Skeletal muscle satellite cell (primary cell): Measurements from ENCODE around the gene SLC35D2.
A peak's percentile ranks its signal among the peaks of the same experiment; 100 is the strongest.
"Not testable (repeated sequence)": the region's sequence is repeated elsewhere in the genome, so short reads cannot be mapped to it uniquely, and the experiment has no call there.

Experiments used
- H3K27me3 ChIP-seq: 2 replicates; pipeline ENCODE4 v1.7.0; 2013; ENCODE audit warnings: low read length; ENCODE audit not compliant: control insufficient read depth, insufficient read depth
- H3K36me3 ChIP-seq: 2 replicates; pipeline ENCODE4 v1.7.0; 2013; ENCODE audit warnings: mild to moderate bottlenecking, control low read depth, low read length; ENCODE audit not compliant: insufficient read depth
- H3K4me1 ChIP-seq: 2 replicates; pipeline ENCODE4 v1.7.0; 2013; ENCODE audit warnings: low read length; ENCODE audit not compliant: control insufficient read depth, insufficient read depth
- H3K4me2 ChIP-seq: 2 replicates; pipeline ENCODE4 v1.7.0; 2013; ENCODE audit warnings: mild to moderate bottlenecking, low read length
- H3K4me3 ChIP-seq: 2 replicates; pipeline ENCODE4 v1.7.0; 2013; ENCODE audit warnings: low read length
- H3K9ac ChIP-seq: 2 replicates; pipeline ENCODE4 v1.7.0; 2013; ENCODE audit warnings: mild to moderate bottlenecking, low read depth, low read length, moderate library complexity
- H3K9me3 ChIP-seq: replicated peaks from 2 replicates; pipeline ENCODE4 v1.7.0; 2013; ENCODE audit warnings: mild to moderate bottlenecking, control low read depth, low read length

SLC35D2 gene

GRCh38 chr9:96344458-96345180 lies 38.9 kb downstream of the SLC35D2 start:
- peaks cover 3% of the 10 kb centered on the region for H3K36me3 ChIP-seq
- peak overlapping the region; percentile 8 for H3K9ac ChIP-seq
- H3K27me3 ChIP-seq = no peaks in the 10 kb centered on the region
- no peaks in the 10 kb centered on the region for H3K9me3 ChIP-seq
- H3K4me3 ChIP-seq = no peak overlapping the region
- peak overlapping the region; percentile 47 for H3K4me2 ChIP-seq
- peaks cover 23% of the 10 kb centered on the region for H3K4me1 ChIP-seq

GRCh38 chr9:96343515-96344360 lies 39.8 kb downstream of the SLC35D2 start:
- H3K36me3 ChIP-seq = peaks cover 3% of the 10 kb centered on the region
- no peak overlapping the region for H3K4me3 ChIP-seq
- H3K4me2 ChIP-seq = peak overlapping the region; percentile 47
- no peaks in the 10 kb centered on the region for H3K27me3 ChIP-seq
- no peaks in the 10 kb centered on the region for H3K9me3 ChIP-seq
- H3K9ac ChIP-seq = peak overlapping the region; percentile 8
- peaks cover 28% of the 10 kb centered on the region for H3K4me1 ChIP-seq

- H3K4me2 ChIP-seq = no peak overlapping the region
- no peaks in the 10 kb centered on the region for H3K27me3 ChIP-seq
- peaks cover 28% of the 10 kb centered on the region for H3K4me1 ChIP-seq
- H3K36me3 ChIP-seq = no peaks in the 10 kb centered on the region
- no peak overlapping the region for H3K9ac ChIP-seq
- no peaks in the 10 kb centered on the region for H3K9me3 ChIP-seq
- H3K4me3 ChIP-seq = no peak overlapping the region
Observed at GRCh38 chr9:96342571-96343245, 40.8 kb downstream of the SLC35D2 start.

GRCh38 chr9:96340707-96341106 lies 42.8 kb downstream of the SLC35D2 start:
- Histone ChIP-seq H3K36me3 (no peaks in the 10 kb centered on the region), H3K4me3 (no peak overlapping the region), H3K4me2 (no peak overlapping the region), H3K9me3 (no peaks in the 10 kb centered on the region), H3K27me3 (no peaks in the 10 kb centered on the region), H3K9ac (no peak overlapping the region), H3K4me1 (peaks cover 28% of the 10 kb centered on the region)

- Histone ChIP-seq H3K36me3 (peaks cover 3% of the 10 kb centered on the region), H3K27me3 (no peaks in the 10 kb centered on the region), H3K4me1 (peaks cover 14% of the 10 kb centered on the region), H3K9ac (no peak overlapping the region), H3K9me3 (no peaks in the 10 kb centered on the region), H3K4me2 (no peak overlapping the region), H3K4me3 (no peak overlapping the region)
Observed at GRCh38 chr9:96338299-96338698, 45.2 kb downstream of the SLC35D2 start.

GRCh38 chr9:96333958-96334357 lies 49.6 kb downstream of the SLC35D2 start:
- no peak overlapping the region for H3K4me3 ChIP-seq
- peaks cover 4% of the 10 kb centered on the region for H3K4me1 ChIP-seq
- H3K9me3 ChIP-seq = no peaks in the 10 kb centered on the region
- no peak overlapping the region for H3K9ac ChIP-seq
- no peak overlapping the region for H3K4me2 ChIP-seq
- peaks cover 3% of the 10 kb centered on the region for H3K36me3 ChIP-seq
- H3K27me3 ChIP-seq = no peaks in the 10 kb centered on the region

- no peaks in the 10 kb centered on the region for H3K27me3 ChIP-seq
- H3K4me3 ChIP-seq = no peak overlapping the region
- H3K4me1 ChIP-seq = peaks cover 4% of the 10 kb centered on the region
- H3K9ac ChIP-seq = no peak overlapping the region
- no peaks in the 10 kb centered on the region for H3K9me3 ChIP-seq
- H3K4me2 ChIP-seq = no peak overlapping the region
- H3K36me3 ChIP-seq = peaks cover 3% of the 10 kb centered on the region
Observed at GRCh38 chr9:96331236-96331947, 52.1 kb downstream of the SLC35D2 start.

- no peaks in the 10 kb centered on the region for H3K27me3 ChIP-seq
- H3K4me3 ChIP-seq = no peak overlapping the region
- peaks cover 4% of the 10 kb centered on the region for H3K4me1 ChIP-seq
- H3K4me2 ChIP-seq = no peak overlapping the region
- H3K36me3 ChIP-seq = no peaks in the 10 kb centered on the region
- H3K9ac ChIP-seq = no peak overlapping the region
- no peaks in the 10 kb centered on the region for H3K9me3 ChIP-seq
Observed at GRCh38 chr9:96327694-96328352, 55.7 kb downstream of the SLC35D2 start.

- Histone ChIP-seq H3K9me3 (no peaks in the 10 kb centered on the region), H3K27me3 (no peaks in the 10 kb centered on the region), H3K4me1 (no peaks in the 10 kb centered on the region), H3K9ac (no peak overlapping the region), H3K4me2 (no peak overlapping the region), H3K36me3 (no peaks in the 10 kb centered on the region), H3K4me3 (no peak overlapping the region)
Observed at GRCh38 chr9:96323169-96323568, 60.3 kb downstream of the SLC35D2 start.

- H3K4me3 ChIP-seq, H3K4me1 ChIP-seq, H3K36me3 ChIP-seq, H3K27me3 ChIP-seq, H3K4me2 ChIP-seq, H3K9me3 ChIP-seq, H3K9ac ChIP-seq: not testable (repeated sequence)
Observed at GRCh38 chr9:96322736-96323135, 60.8 kb downstream of the SLC35D2 start.

- H3K4me2 ChIP-seq, H3K4me1 ChIP-seq, H3K27me3 ChIP-seq, H3K36me3 ChIP-seq, H3K9ac ChIP-seq, H3K4me3 ChIP-seq, H3K9me3 ChIP-seq: not testable (repeated sequence)
Observed at GRCh38 chr9:96322210-96322609, 61.3 kb downstream of the SLC35D2 start.
